Anterior cingulate cortex (tissue), 58 donors: ENCODE data around the gene GABRA4.

Source experiments
- DNase-seq, 58 donors: peaks; one replicate each; lab custom pipeline; 2025; lab: John Stamatoyannopoulos, UW

Gene GABRA4

GRCh38 chr4:46934726-46935125, 58.7 kb downstream of the GABRA4 start:
- no peak for DNase-seq

DNA sequence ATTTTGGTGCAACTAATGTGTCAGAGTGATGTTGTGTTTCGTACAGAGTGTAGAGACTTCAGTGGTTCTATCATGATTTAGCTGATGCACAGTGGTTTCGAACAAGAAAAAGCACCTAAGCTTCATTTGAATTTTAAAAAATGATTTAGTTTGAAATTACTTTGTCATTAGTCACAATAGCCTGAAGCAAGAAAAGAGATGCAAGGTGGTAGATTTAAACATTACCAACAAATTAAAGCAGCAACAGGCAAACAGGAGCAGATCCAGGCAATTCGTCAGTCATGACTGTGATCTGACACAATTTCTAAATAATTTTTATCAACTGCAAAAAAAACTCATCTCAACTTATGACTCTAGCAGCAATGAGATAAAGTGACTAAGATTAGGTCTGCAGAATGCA, 59.7 kb downstream of the GABRA4 start:
- DNase-seq, result no peak

DNA sequence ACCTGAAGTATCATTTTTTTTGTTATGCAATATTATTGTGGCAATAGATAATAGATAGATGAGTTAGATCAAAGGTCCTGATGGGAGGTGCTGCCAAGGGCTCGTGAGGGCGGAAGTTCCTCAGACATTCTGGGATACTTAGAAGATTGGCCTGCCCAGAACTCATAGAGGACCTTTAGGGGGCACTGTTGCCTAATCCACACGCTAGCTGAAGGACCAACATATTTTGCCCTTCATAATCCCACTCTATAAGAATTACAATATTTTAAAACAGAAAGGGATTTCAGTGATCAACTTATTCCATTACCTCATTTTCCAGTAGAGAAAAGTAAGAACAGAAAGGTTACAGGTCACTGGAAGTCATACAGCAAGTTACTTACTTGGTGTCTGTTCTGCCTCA, 61.4 kb downstream of the GABRA4 start:
- peak in 20 of 58 donors; percentile 2 to 53 (median 10) for DNase-seq

DNA sequence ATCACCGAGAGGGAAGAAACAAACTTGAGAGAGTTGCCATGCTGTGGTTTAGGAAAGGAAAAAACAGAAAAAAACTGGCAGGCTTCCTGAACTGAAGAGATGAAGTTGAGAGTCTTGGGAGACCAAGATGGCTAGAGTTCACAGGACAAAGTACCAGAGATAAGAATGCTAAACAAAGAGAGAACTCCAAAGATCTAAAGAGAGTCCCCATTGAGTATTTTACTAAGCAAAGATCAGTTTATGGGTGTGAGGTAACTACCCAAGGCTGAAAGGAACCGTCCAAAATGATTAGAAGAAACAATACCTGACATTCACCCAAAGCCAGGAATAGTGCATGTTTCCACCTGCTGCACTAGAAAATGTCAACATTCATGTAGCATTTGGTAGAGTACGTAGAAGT, 62.5 kb downstream of the GABRA4 start:
- no peak for DNase-seq

DNA sequence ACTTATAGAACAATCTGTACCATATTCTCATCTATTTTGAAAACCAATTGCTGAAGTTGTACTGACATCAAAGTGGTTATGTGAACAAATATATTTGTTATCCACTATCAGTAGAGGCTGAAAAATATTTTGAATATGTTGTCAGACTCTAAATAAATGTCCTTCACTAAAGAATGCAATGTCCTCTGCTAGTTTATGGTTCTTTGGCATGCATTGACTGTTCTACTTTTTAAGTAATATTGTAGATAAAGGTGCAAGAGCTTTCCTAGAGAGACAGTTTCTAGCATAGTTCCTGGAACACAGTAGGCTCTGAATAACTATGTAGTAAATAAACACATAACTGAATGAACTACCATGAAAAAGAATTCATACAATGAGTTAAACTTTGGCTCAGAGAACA, 66.2 kb downstream of the GABRA4 start:
- no peak for DNase-seq

DNA sequence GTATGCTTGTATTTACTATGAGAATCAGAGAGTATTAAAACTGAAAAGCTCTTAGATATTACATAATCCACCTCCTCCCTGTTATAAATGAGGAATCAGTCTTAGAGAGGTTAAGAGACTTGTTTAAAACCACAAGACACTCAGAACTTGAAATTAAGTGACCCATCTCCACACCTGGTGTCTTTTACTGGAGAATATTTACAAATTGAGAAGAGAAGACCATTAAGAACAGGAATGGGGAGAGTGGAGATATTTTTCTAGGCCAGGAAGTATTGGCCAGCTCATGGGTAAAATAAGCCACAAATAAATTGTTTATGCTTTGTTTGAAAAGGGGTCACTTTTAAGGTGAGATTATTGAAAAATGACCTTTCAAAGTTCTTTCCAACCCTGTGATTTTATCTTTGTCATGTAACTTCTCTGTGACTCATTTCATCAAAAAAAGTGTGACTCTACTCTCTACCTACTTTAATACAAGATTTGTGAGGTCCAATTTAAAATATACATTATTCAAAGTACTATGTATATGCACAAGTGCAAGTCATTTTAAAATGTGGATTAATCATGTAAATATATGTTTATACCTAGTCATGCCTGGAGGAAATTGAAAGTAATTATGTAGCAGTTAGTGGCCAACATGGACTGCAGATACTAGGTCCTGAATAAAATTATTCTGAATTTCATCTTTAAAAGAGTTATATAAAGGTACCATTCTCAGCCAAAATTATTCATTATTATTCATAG, 68.4 kb downstream of the GABRA4 start:
- DNase-seq, result no peak

GRCh38 chr4:46922205-46922604, 71.2 kb downstream of the GABRA4 start:
- DNase-seq, result no peak

GRCh38 chr4:46909078-46909477, 84.3 kb downstream of the GABRA4 start, which contains the start of gene COX7B2:
Gene COX7B2, minus strand, starts transcription at chr4:46909245. Its CDS starts 174,053 bp downstream, at chr4:46735192.
- no peak for DNase-seq

DNA sequence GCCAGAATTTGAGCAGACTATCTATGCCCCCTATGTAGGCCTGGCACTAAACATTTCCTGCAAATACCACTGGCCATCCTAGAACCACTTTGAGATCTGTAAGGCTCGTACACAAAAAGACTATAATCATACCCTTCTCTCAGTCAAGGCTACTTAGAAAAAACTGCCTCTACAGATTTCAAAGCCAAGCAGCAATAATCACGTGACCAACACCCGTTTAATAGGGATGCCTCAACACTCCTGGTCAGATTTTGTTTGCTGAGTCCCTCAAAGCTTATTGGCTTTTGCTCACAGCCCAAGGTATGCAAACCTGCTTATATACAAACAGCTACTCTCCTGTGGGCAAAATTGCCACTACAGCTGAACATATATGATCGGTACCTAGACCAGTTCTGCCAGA, 85.2 kb downstream of the GABRA4 start:
- DNase-seq, result no peak

GRCh38 chr4:46900082-46900481, 93.3 kb downstream of the GABRA4 start:
- no peak for DNase-seq

GRCh38 chr4:46894826-46895225, 98.6 kb downstream of the GABRA4 start:
- DNase-seq, result no peak

DNA sequence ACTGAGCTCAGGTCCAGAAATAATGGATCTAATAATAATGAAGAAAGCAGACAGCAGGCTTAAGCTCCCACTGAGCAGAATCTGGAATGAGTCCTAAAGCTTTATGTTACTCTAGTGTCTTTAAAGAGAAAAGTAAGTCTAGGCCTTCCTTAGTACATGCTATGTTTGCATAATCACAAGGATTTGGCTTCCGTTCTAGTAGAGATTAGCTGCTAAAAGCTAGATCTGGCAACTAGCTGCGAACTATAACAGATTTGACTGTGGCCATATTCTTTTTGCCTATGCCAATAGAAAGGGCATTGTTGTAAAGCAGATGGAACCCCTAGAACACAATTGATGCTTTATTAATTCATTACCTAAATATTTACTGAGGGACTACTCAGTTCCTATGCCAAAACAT, 103.3 kb downstream of the GABRA4 start:
- no peak for DNase-seq

DNA sequence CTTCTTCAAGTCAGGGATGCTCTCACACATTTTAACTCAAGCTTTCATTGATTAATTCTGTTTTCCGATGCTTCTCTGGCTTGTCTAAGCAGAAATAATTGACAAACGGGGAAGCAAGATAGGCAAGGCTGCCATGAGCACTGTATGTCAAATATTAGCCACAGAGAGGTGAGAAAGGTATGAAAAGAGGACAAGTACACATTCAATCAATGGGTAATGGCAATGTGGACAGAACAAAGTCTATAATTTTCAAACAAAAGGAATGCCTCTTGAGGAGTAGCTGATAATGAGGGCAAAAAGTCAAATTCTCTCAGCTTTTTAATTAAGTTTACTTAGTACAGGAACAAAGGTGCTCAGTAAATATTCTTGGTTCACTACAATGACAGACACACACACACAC, 104.0 kb downstream of the GABRA4 start:
- no peak for DNase-seq

DNA sequence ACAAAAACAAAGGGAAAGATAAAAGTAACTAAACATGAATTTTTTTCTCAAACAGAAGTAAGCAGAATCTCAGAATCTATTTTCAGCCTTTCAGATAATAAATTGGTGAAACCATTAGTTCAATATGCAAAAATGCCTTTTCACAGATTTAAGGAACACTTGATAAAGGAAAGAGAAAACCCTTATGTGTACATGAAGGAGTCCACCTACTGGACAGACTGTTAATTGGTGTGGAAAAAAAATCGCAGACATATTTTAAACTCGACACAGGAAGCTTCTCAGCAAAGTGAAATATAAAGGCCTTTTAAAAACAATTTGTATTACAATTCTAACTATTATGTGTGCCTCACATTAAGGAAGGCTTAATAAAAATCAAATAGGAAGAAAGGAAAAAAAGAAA, 106.7 kb downstream of the GABRA4 start:
- no peak for DNase-seq

GRCh38 chr4:46878641-46879040, 114.7 kb downstream of the GABRA4 start:
- DNase-seq, result no peak

- no peak for DNase-seq
Observed at GRCh38 chr4:46874811-46875210, 118.6 kb downstream of the GABRA4 start.

DNA sequence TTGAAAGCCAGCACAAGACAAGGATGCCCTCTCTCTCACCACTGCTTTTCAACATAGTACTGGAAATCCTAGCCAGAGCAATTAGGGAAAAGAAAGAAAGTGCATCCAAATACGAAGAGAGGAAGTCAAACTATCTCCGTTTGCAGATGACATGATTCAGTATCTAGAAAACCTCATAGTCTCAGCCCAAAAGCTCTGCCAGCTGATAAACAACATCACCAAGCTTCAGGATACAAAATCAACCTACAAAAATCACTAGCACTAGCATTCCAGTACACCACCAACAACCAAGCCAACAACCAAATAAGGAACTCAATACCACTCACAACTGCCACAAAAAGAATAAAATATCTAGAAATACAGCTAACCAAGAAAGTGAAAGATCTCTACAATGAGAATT, 123.0 kb downstream of the GABRA4 start:
- no peak for DNase-seq
